HEK293T (cell line): Measurements from ENCODE around the gene IGSF3.

Experiments
- ARNT ChIP-seq: fragments of 450-650 bp; IDR thresholded peaks from 2 replicates; pipeline ENCODE4 v1.6.1; 2017; ENCODE audit warnings: mild to moderate bottlenecking
- BHLHE40 ChIP-seq: fragments of 450-650 bp; IDR thresholded peaks from 2 replicates; pipeline ENCODE4 v1.6.1; 2016; ENCODE audit warnings: mild to moderate bottlenecking, moderate library complexity, borderline replicate concordance
- ELF4 ChIP-seq: fragments of 450-650 bp; IDR thresholded peaks from 2 replicates; pipeline ENCODE4 v1.6.1; 2017; ENCODE audit warnings: antibody characterized with exemption
- FOXA1 ChIP-seq: fragments of 450-650 bp; IDR thresholded peaks from 2 replicates; pipeline ENCODE4 v1.6.1; 2016; ENCODE audit warnings: mild to moderate bottlenecking
- FOXM1 ChIP-seq: fragments of 450-650 bp; IDR thresholded peaks from 2 replicates; pipeline ENCODE4 v1.6.1; 2017; ENCODE audit warnings: mild to moderate bottlenecking, borderline replicate concordance
- HDGF ChIP-seq: fragments of 450-650 bp; IDR thresholded peaks from 2 replicates; pipeline ENCODE4 v1.6.1; 2017; ENCODE audit warnings: antibody characterized with exemption, borderline replicate concordance
- L3MBTL2 ChIP-seq: fragments of 450-650 bp; conservative IDR thresholded peaks from 2 replicates; pipeline ENCODE4 v1.6.1; 2016; ENCODE audit warnings: mild to moderate bottlenecking
- SP1 ChIP-seq: fragments of 450-650 bp; IDR thresholded peaks from 2 replicates; pipeline ENCODE4 v1.6.1; 2017
- SUZ12 ChIP-seq: fragments of 450-650 bp; IDR thresholded peaks from 2 replicates; pipeline ENCODE4 v1.6.1; 2016; ENCODE audit warnings: mild to moderate bottlenecking
- TARDBP ChIP-seq: fragments of 450-650 bp; IDR thresholded peaks from 2 replicates; pipeline ENCODE4 v1.6.1; 2016
- ZNF384 ChIP-seq: fragments of 450-650 bp; IDR thresholded peaks from 2 replicates; pipeline ENCODE4 v1.6.1; 2016
- TF ChIP-seq, protein P1 (sequence below): fragments of 450-650 bp; IDR thresholded peaks from 2 replicates; pipeline ENCODE4 v1.6.1; 2016

GRCh38 chr1:116666187-116667077 lies 1.1 kb downstream of the IGSF3 start:
- TF ChIP-seq FOXM1 (no peak), HDGF (no peak), TARDBP (no peak), L3MBTL2 (peak; percentile 57), ZNF384 (no peak), BHLHE40 (no peak), SP1 (no peak), ARNT (no peak), FOXA1 (no peak), SUZ12 (no peak), ELF4 (no peak)
- TF ChIP-seq, protein P1, sequence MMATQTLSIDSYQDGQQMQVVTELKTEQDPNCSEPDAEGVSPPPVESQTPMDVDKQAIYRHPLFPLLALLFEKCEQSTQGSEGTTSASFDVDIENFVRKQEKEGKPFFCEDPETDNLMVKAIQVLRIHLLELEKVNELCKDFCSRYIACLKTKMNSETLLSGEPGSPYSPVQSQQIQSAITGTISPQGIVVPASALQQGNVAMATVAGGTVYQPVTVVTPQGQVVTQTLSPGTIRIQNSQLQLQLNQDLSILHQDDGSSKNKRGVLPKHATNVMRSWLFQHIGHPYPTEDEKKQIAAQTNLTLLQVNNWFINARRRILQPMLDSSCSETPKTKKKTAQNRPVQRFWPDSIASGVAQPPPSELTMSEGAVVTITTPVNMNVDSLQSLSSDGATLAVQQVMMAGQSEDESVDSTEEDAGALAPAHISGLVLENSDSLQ = no peak
